ENCODE data around the gene LYSMD2. TPM values are rescaled to one million over a fixed set of nuclear protein-coding genes. Genes with fewer than 3 reads are reported as not detected.

Gene LYSMD2
- total RNA-seq, 4 donors from 2014 or later: 5.8 to 16.1 (median 10.6) TPM

GRCh38 chr15:51718219-51718618 is 19.2 kb downstream of the LYSMD2 start:
- Histone ChIP-seq H3K9me3 (no peaks in the 10 kb centered on the region), H3K27me3 (no peaks in the 10 kb centered on the region), H3K4me1 (peaks cover 0 to 4% of the 10 kb centered on the region in 2 donors), H3K4me3 (no peak overlapping the region), H3K36me3 (no peaks in the 10 kb centered on the region), H3K27ac (no peak overlapping the region)
- DNase-seq (no peak), ATAC-seq (no peak)
- in situ Hi-C loops (cut with MboI; ENCODE audit: low sequenced_read_pairs in 4 of 4) (no loop called here), intact Hi-C loops (cut with DNase I; ENCODE audit: low total_unique reads) (no loop called here)
- TF ChIP-seq POLR2A (IDR thresholded peaks at IDR 0.05): no peak
- no peak for TF ChIP-seq CTCF (IDR thresholded peaks at IDR 0.05 in 4 of 5, conservative IDR thresholded peaks at IDR 0.05 in 1 of 5)

- Histone ChIP-seq H3K36me3 (no peaks in the 10 kb centered on the region), H3K4me1 (no peaks in the 10 kb centered on the region), H3K4me3 (no peak overlapping the region), H3K27me3 (no peaks in the 10 kb centered on the region), H3K27ac (no peak overlapping the region), H3K9me3 (no peaks in the 10 kb centered on the region)
- intact Hi-C loops (cut with DNase I; ENCODE audit: low total_unique reads) (no loop called here), in situ Hi-C loops (cut with MboI; ENCODE audit: low sequenced_read_pairs in 4 of 4) (no loop called here)
- no peak for ATAC-seq
- no peak for DNase-seq
- TF ChIP-seq CTCF (IDR thresholded peaks at IDR 0.05 in 4 of 5, conservative IDR thresholded peaks at IDR 0.05 in 1 of 5): no peak
- TF ChIP-seq POLR2A (IDR thresholded peaks at IDR 0.05): no peak
Measured at GRCh38 chr15:51714911-51715310, 22.5 kb downstream of the LYSMD2 start.

- Histone ChIP-seq H3K4me3 (no peak overlapping the region), H3K27me3 (no peaks in the 10 kb centered on the region), H3K9me3 (no peaks in the 10 kb centered on the region), H3K27ac (no peak overlapping the region), H3K4me1 (no peaks in the 10 kb centered on the region), H3K36me3 (no peaks in the 10 kb centered on the region)
- no peak for TF ChIP-seq POLR2A (IDR thresholded peaks at IDR 0.05)
- TF ChIP-seq CTCF (IDR thresholded peaks at IDR 0.05 in 4 of 5, conservative IDR thresholded peaks at IDR 0.05 in 1 of 5): no peak
- ATAC-seq (no peak), DNase-seq (no peak)
- intact Hi-C loops (cut with DNase I; ENCODE audit: low total_unique reads) (no loop called here), in situ Hi-C loops (cut with MboI; ENCODE audit: low sequenced_read_pairs in 4 of 4) (no loop called here)
Measured at GRCh38 chr15:51714162-51714561, 23.3 kb downstream of the LYSMD2 start.

GRCh38 chr15:51709031-51709430 is 28.4 kb downstream of the LYSMD2 start:
- no peaks in the 10 kb centered on the region for H3K27me3 ChIP-seq
- intact Hi-C loops (cut with DNase I; ENCODE audit: low total_unique reads): no loop called here
- no peak overlapping the region for H3K4me3 ChIP-seq
- DNase-seq: no peak
- no peaks in the 10 kb centered on the region for H3K36me3 ChIP-seq
- H3K4me1 ChIP-seq: no peaks in the 10 kb centered on the region
- peak overlapping the region in 3 of 4 donors; percentile 14 to 50 (median 41) for H3K27ac ChIP-seq
- in situ Hi-C loops (cut with MboI; ENCODE audit: low sequenced_read_pairs in 4 of 4): no loop called here
- no peak for TF ChIP-seq CTCF (IDR thresholded peaks at IDR 0.05 in 4 of 5, conservative IDR thresholded peaks at IDR 0.05 in 1 of 5)
- no peak for TF ChIP-seq POLR2A (IDR thresholded peaks at IDR 0.05)
- no peaks in the 10 kb centered on the region for H3K9me3 ChIP-seq
- ATAC-seq: no peak

GRCh38 chr15:51708013-51708412 is 29.4 kb downstream of the LYSMD2 start:
- intact Hi-C loops (cut with DNase I; ENCODE audit: low total_unique reads) (no loop called here), in situ Hi-C loops (cut with MboI; ENCODE audit: low sequenced_read_pairs in 4 of 4) (no loop called here)

More at GRCh38 chr15:51708013-51708412, 29.4 kb downstream of the LYSMD2 start:
- no peaks in the 10 kb centered on the region for H3K36me3 ChIP-seq
- H3K4me1 ChIP-seq: no peaks in the 10 kb centered on the region
- peak in 1 of 2 donors; percentile 33 for ATAC-seq
- H3K27ac ChIP-seq: peak overlapping the region in 2 of 4 donors; percentile 14 to 50
- TF ChIP-seq CTCF (IDR thresholded peaks at IDR 0.05 in 4 of 5, conservative IDR thresholded peaks at IDR 0.05 in 1 of 5): no peak
- no peak for TF ChIP-seq POLR2A (IDR thresholded peaks at IDR 0.05)
- no peaks in the 10 kb centered on the region for H3K9me3 ChIP-seq
- no peak for DNase-seq
- no peaks in the 10 kb centered on the region for H3K27me3 ChIP-seq
- H3K4me3 ChIP-seq: peak overlapping the region in 1 of 4 donors; percentile 13
